HG03196 (cell line): ENCODE data around the gene GGTLC2.
"Not testable (repeated sequence)": the region's sequence is repeated elsewhere in the genome, so short reads cannot be mapped to it uniquely, and the experiment has no call there.

Experiments
- ATAC-seq: cut with Tn5 transposase; IDR thresholded peaks from one replicate; pipeline ENCODE4 v1.9.1; 2021; ENCODE audit not compliant: unreplicated experiment

Gene GGTLC2

DNA sequence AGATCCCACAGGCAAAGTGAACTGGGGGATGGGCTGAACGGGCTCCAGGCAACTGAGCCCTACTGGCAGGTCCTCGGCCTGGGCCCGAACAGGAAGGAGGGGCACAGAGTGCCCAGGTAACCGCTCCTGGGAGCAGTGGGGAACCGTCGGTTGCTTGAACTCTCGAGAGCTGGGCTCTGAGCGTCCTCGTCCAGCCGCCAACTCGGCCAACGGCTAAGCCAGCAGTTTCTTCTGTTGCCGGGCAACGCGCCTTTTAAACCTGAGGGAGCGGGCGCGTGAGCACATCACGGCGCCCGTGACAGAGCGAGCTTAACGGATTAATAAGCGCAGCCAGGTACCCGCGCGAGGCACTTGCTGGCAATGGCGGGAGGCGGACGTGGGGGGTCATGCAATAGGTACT, at the start of gene GGTLC2:
Gene GGTLC2, plus strand, starts transcription at position 301 of the 400 bp plus-strand sequence. CDS start 1,732 bp downstream, outside the sequence.
- not testable (repeated sequence) for ATAC-seq

DNA sequence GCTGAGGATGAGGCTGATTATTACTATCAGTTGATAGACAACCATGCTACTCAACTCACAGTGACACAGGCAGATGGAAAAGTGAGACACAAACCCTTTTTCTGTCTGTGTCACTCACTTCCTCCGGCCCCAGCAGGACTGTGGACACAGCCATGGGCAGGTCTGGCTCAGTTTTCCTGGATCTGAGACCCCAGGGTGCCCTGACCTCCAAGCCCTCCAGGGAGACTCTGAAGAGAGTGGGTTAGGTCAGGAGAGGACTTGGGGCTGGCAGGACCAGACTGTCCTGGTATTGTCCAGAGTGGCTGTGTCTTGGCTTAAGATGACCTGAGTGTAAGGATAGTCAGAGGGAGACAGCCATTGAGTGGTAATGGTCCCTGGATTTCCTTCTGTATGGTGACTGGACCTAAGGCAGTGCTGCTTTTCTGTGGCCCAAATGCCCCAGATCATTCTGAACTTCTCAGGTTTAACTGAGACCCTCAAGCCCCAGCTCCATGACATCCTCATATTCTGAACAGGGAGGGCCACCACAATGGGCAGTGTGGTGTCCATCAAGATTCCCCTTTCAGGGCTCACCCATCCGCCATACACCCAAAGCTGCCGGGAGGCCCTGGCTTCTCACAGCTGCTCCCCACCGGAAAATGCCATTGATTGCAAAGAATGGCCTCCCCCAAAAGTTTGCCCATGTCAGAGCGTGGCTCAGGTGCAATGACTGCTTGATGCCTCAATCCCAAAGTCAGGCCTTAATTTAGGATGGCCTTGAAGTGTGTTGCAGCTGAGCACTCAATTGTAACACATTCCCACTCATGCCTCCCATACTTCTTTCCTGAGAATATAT, 49.2 kb upstream of the GGTLC2 start:
- no peak for ATAC-seq

DNA sequence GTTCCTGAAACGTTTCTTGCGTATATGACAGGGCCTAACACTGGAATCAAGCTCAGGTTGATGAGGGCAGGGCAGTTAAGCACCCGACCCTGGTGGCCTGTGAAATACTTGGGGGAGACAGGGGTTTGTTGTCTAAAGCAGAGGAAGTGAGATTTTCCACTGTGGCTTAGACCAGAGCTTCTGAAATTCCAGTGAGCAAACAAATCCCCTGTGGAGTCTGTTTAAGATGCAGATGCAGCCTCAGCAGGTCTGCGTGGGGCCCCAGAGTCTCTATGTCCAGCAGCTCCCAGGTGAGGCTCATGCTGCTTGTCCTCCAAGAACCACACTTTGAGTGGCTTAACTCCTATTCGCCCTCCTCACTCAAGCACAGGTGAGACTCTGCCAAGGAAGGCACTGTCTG, 46.3 kb upstream of the GGTLC2 start:
- no peak for ATAC-seq

DNA sequence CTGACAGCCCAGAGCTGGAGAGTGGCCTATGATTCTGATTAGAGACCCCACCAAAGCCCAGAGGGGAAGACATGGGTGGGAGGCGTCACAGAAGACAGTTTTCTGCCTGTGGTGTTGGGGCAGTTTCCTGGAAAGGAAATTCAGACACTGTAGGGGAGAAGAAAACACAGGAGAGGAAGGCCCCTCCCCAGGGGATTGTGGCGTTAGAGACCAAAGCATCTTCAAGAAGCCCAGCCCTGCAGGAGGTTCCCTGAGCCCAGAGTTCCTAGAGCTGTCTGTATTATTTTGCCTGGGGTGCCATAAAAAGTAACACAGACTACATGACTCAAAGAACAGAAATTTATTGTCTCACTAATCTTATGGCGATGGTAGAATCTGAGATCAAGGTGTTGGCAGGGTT, 45.2 kb upstream of the GGTLC2 start:
- ATAC-seq: no peak

DNA sequence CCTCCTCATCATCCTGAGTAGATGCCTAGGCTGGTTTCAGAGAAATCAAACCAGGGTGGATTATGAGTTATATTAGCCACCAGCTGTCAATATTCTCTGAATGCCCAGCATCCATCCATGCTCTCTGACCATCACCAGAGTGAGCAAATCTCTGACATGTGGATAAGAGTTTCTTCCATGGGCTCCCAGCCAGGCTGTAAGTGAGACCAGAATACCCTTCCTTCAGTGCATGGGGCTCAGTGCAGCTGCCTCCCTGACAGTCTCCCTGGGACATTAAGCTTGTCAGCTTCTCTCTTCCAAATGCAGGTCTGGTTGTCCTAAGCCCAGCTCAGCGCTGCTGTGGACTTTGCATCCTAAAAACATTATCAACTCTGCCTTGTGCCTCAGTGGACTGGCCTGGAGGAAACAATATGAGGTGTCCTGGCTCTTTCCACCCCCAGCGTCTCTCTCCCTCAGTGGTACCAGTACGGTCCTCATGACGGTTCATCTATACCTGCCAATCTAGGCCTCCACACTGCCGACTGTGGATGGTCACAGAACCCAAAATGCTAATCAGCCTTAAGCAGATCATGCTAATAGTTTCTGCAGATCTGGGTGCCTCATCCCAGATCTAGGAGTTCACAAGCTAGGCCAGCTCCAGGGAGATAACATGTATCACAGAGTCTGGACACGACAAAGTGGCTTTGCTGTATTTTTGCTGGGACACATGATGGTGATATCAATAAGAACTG, 43.7 kb upstream of the GGTLC2 start:
- ATAC-seq: no peak

DNA sequence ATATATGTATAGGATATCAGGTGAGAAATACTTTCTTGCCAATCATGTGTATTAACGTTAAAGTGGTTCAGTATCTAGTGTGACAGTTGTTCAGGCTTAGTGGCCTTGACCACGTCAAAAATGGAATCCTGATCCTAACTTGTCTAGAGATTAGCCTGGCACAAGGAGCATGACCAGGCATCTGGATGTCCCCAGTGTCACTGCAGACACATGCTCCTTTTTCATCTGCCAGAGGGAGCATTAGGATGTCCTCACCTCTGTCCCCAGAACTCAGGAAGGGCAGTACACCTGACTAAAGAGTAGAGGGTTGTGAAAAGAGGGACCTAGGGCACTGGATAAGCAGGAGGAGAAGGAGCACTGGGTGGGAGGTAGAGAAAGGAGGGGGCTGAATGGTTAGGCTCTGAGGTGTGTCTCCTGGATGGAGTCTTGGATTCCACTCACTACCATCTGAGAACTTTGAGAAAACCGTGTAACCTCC, 40.9 kb upstream of the GGTLC2 start:
- ATAC-seq: no peak

DNA sequence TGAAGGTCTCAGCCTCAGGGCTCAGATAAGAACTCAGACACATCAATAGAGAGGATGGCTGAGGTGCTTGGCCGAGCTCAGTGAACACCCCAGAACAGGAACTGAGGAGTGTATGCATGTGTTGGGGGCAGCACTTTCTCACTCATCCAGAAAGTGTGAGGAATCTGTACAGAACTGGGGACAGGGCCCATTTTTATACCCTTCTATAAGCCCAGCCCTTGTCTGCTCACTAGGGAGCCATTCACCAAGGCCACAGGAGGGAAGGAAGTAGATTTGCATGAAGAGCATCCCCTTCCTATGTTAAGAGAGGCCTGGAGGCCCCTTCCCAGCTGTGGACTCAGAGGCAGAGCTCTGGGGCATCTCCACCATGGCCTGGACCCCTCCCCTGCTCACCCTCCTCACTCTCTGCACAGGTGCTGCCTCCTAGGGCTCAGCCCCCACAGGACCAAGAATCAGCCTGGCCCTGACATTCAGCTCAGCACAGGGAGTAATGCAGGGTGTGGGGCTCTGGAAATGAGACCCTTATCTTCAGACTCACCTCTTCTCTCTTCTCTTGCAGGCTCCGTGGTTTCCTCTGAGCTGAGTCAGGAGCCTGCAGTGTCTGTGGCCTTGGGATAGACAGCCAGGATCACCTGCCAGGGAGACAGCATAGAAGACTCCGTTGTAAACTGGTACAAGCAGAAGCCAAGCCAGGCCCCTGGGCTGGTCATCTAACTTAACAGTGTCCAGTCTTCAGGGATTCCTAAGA, 39.9 kb upstream of the GGTLC2 start:
- ATAC-seq: no peak

DNA sequence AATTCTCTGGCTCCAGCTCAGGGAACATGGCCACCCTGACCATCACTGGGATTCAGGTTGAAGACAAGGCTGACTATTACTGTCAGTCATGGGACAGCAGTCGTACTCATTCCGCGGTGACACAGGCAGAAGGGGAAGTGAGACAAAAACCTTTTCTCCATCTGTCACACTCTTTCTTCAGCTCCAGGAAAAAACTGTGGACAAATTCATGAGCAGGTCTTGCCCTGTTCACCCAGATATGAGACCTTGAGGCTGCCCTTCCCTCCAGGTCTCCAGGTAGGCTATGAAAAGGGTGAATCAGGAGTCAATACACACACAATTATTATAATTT, 39.4 kb upstream of the GGTLC2 start:
- no peak for ATAC-seq

DNA sequence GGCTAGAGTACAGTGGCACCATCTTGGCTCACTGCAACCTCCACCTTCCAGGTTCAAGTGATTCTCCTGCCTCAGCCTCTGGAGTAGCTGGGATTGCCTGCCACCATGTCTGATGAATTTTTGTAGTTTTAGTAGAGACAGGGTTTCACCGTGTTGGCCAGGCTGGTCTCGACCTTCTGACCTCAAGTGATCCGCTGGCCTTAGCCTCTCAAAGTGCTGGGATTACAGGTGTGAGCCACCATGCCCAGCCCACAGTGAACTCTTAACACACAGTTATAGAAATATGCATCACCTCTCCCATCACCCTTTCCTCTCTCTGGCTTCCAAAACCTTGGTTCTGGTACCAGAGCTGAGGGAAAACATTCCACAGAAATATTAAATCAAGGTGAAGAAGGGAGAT, 36.4 kb upstream of the GGTLC2 start:
- ATAC-seq: not testable (repeated sequence)

DNA sequence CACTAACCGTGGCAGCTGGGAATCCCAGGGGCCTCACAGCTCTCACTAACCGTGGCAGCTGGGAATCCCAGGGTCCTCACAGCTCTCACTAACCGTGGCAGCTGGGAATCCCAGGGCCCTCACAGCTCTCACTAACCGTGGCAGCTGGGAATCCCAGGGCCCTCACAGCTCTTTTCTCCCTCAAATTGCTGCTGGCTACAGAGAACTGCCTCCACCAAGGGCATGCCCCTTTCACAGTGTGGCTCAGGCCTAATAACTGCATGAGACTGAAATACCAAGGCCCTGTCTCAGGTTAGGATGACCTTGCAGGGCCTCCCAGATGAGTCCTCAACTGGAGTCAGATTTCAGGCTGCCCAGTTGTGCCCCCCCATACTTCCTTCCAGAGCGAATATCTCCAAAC, 35.1 kb upstream of the GGTLC2 start:
- no peak for ATAC-seq

DNA sequence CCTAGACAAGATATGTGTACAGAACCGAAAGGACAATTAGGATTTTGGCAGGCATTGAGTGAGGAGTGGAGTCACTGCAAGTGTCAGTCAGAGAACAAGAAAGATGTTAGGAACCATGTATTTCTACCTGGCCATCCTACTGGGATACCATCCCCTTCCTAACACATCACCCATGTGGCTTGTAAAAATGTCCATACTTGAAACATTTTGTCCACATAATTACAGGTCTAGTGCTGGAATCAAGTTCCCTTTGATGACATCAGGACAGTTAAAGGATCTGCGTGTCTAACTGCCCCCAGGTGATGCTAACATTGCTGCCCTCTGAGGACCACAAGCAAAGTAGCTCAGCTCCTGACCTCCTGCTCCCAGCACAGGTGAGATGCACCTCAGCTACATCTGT, 31.9 kb upstream of the GGTLC2 start:
- no peak for ATAC-seq

DNA sequence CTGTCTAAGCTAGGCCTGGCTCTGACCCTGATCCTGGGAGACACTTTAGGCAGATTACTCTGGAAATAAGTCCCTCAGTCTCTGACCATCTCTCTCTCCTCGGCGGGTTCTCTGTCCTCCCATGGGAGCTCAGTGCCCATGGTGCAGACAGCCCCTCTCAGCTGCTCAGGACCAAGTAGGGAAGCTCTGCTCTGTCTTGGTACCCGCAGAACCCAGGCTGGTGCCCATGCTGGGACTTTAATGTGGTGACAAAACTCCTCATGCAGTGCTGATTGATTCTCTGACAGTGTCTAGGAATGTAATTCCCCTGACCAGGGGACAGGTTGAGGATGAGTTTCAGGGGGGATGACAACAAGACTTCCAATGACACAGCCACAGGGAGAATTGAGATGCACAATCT, 30.3 kb upstream of the GGTLC2 start:
- no peak for ATAC-seq

DNA sequence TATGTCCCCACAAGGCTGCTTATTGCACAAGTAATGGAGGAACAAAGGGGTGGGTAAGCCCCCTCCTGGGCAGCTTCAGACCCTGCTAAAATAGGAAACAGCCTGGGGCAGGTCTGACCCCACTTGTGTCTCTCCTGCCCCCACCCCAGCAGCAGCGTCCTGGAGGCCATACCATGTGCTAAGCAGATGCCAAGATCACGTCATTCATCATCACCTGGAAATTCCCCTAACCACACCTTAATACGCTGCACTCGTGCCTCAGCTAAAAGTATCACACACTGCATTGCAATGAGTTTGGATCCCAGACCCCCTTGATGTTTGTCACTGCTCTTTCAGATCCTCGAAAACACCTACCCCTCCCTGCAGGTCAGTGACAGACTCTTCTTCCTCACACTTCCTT, 27.8 kb upstream of the GGTLC2 start:
- no peak for ATAC-seq

DNA sequence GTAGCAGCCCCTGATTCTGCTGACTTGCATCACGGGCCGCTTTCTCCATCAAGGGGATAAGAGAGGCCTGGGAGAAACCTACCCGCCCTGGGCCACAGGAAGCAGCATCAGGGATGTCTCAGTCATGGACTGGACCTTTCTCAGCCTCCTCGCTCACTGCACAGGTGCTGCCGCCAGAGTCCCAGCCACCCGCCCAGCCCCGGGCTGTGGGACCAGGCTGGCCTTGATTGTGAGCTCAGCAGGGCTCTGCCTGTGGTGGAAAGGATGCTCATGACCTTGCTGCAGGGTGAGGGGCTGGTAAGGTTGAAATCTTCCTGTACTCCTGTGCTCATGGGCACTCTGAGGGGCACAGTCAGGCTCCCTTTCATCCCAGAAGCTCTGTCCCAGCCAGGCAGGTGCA, 26.0 kb upstream of the GGTLC2 start:
- no peak for ATAC-seq

DNA sequence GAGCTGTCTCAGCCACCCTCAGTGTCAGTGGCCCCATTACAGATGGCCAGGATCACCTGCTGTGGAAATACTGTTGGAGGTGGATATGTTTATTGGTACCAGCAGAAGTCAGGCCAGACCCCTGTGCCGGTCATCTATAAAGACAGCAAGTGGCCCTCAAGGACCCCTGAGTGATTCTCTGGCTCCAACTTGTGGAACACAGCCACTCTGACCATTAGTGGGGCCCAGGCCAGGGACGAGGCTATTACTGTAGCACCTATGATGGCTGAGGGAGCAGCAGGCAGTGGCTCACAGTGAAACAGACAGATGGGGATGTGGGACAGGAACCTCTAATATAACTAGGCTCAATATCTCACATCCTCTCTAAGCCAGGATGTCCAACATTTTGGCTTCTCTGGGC, 25.5 kb upstream of the GGTLC2 start:
- ATAC-seq: no peak

DNA sequence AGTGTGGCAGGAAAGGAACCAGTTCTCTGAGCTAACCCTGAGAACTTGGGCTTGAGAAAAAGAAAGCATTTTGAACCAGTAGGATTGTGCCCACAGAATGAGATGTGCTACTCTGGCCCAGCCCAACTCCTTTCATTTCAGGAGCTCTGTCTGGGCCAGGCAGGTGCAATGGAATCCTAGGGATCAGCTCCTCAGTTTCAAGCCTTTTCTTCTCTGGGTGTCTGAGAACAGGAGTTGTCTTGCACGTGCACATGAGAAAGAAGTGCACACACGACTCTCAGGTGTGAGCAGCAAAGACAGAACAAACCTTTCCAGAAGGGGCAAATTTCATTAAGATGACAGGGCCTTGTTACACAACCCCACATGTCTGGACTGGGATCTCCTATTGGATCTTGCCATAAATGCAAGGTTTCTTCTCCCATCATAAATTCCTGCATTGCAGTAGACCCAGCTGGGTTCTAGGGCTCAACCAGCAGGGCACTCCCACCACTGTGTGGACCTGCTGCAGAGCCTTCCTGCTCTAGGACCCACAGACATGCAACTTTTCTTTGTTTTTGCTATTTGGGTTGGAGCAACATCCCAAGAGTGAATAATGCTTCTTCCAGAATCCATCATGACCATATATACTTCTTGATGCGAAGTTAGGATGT, 24.5 kb upstream of the GGTLC2 start:
- no peak for ATAC-seq

DNA sequence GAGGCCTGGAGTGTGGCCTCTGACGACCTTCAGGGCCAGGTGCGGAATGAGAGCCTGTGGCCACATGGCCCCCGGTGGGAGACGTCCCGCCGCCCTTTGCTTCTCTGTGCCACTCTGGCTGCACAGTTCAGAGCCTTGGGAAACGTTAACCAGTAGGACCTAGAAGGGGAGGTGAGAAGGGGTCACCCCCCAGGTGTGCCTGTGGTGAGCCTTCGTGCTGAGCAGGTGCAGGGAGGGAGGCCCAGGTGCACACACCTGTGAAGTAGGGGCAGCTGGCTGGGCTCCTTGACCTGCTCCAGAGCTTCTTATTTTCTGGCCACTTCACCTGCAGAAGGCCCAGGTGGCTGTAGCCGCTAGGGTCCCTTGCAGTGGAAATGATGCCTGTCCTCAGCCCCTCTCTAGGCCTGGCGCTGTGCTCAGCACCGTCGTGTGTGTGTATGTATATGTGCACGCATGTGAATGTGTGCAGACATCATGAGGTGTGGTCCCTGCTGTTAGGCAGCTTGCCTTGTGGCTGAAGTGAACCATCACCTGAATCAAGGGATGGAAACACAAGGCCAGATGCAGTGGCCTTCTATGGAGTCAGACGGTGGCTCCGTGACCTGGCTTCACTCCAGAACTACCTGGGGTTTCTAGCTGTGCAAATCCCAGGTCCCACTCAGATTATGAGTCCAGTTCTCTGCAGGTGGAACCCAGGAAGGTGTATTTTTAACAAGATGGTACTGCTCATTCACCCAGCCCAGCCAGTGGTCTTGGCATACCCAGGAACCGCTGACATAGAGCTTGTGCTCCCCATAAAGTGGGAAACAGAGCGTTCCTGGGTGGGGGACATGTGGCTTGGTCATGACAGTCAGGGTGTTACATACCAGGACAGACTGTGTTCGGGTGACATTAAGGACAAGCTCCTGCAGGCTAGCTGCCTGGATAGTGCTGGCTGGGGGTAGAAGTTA, 15.6 kb upstream of the GGTLC2 start:
- ATAC-seq: not testable (repeated sequence)

DNA sequence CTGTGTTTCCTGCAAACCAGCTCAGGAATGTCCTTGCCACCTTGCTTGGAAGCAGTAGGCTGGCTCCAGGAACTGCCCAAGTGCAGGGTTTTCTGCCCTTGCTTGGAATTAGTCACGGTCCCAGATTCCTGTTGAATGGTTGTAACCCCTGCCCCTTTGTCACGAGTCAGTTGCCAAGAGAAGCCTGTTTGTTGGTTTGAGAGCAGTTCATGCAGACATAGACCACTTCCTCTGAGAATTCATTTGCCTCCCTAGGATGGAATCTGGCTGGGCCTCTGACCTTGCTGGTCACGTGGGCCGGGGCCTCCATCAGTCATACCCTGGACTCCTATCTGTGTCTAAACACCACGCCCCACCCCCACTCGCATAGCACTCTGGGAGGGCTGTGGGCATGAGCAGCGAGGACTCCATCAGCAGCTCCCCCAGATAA, 13.2 kb upstream of the GGTLC2 start:
- ATAC-seq: not testable (repeated sequence)

DNA sequence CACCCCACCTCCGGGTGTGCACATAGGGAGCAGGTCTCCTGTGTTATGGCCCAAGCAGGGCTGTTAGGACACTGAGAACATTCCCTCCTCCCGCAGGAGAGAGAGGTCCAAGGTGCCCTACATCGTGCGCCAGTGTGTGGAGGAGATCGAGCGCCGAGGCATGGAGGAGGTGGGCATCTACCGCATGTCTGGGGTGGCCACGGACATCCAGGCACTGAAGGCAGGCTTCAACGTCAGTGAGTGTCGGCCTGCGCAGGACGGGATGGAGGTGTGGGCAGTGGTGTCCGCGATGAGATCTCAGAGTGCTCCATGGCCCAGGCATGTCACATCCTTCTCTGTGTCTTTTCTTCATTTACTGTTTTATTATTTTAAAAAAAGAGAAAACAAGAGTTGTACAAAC, 12.2 kb upstream of the GGTLC2 start:
- ATAC-seq: not testable (repeated sequence)

DNA sequence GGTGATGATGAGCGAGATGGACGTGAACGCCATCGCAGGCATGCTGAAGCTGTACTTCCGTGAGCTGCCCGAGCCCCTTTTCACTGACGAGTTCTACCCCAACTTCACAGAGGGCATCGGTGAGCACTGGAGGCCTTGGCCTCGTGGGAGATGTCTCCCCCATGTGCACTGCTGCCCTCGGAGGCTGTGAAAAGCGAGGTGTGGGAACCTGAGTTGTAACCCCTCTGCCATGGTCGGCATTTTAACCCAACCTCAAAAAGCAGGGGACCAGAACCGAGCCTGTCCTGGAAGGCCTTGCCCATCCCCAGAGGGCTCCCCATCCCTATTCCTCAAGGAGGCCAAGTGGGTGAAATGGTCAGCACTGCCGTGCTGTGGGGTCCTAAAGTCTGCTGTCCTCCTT, 10.9 kb upstream of the GGTLC2 start:
- ATAC-seq: not testable (repeated sequence)
